A673 (cell line): ENCODE measurements around the gene RIC8A.

Experiments
- EZH2 ChIP-seq: fragments of 200-600 bp; sonication (generic); IDR thresholded peaks from 2 replicates; pipeline ENCODE4 v1.6.1; 2017; ENCODE audit warnings: borderline replicate concordance, low read depth, mild to moderate bottlenecking, mixed read lengths, antibody characterized with exemption, low read length; ENCODE audit not compliant: poor library complexity, severe bottlenecking
- TF ChIP-seq, protein P1 (sequence below): fragments of 300-800, 200-600 bp; sonication (generic); conservative IDR thresholded peaks from 2 replicates; pipeline ENCODE4 v1.5.1; 2017; ENCODE audit warnings: low read depth, mild to moderate bottlenecking, antibody characterized with exemption, low read length, moderate library complexity, mixed read lengths

DNA sequence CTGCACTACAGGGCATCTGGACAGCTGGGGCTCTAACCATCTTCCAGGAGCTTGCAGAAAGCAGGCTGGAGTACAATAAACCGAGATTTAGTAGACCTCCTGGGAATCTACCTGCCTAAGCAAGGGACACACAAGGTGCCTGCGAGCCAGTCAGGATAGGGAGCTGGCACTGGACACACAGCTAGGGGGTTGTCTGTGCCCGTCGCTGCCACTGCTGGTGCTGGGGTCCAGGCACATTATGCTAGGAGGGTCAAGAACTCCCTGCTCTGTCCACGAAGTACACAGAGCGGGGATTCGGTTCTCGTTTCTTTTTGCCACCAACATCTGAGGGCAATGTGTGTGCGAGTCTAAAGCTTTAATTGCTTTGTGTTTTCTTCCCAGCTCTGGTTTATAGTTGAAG is 4.2 kb downstream of the RIC8A start:
- TF ChIP-seq, protein P1, sequence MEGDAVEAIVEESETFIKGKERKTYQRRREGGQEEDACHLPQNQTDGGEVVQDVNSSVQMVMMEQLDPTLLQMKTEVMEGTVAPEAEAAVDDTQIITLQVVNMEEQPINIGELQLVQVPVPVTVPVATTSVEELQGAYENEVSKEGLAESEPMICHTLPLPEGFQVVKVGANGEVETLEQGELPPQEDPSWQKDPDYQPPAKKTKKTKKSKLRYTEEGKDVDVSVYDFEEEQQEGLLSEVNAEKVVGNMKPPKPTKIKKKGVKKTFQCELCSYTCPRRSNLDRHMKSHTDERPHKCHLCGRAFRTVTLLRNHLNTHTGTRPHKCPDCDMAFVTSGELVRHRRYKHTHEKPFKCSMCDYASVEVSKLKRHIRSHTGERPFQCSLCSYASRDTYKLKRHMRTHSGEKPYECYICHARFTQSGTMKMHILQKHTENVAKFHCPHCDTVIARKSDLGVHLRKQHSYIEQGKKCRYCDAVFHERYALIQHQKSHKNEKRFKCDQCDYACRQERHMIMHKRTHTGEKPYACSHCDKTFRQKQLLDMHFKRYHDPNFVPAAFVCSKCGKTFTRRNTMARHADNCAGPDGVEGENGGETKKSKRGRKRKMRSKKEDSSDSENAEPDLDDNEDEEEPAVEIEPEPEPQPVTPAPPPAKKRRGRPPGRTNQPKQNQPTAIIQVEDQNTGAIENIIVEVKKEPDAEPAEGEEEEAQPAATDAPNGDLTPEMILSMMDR: no peak
- no peak for TF ChIP-seq EZH2
